Activated CD4-positive, alpha-beta T cell treated with anti-CD3 and anti-CD28 coated beads, Interleukin-2, Interleukin-6, amounts not matched to agents 100 ng/mL and 50 ng/mL, durations not matched to agents 16 hours and 8 hours (primary cell): ENCODE data around the gene DOCK3.
A peak's percentile ranks its signal among the peaks of the same experiment; 100 is the strongest.

Experiments used
- DNase-seq: peaks from one replicate; pipeline ENCODE4 v3.0.0-alpha.2; 2020

Gene DOCK3

GRCh38 chr3:51391566-51392354, 717.0 kb downstream of the DOCK3 start:
- peak; percentile 58 for DNase-seq

DNA sequence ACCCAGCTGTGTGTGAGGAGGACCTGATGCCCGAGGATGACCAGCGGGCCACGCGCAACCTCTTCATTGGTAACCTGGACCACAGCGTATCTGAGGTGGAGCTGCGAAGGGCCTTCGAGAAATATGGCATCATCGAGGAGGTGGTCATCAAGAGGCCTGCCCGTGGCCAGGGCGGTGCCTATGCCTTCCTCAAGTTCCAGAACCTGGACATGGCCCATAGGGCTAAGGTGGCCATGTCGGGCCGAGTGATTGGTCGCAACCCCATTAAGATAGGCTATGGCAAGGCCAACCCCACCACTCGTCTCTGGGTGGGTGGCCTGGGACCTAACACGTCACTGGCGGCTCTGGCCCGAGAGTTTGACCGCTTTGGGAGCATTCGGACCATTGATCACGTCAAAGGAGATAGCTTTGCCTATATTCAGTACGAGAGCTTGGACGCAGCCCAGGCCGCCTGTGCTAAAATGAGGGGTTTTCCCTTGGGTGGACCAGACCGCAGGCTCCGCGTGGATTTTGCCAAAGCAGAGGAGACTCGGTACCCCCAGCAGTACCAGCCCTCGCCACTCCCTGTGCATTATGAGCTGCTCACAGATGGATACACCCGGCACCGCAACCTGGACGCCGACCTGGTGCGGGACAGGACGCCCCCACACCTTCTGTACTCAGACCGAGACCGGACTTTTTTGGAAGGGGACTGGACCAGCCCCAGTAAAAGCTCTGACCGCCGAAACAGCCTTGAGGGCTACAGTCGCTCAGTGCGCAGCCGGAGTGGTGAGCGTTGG, 717.8 kb downstream of the DOCK3 start:
- DNase-seq: no peak

DNA sequence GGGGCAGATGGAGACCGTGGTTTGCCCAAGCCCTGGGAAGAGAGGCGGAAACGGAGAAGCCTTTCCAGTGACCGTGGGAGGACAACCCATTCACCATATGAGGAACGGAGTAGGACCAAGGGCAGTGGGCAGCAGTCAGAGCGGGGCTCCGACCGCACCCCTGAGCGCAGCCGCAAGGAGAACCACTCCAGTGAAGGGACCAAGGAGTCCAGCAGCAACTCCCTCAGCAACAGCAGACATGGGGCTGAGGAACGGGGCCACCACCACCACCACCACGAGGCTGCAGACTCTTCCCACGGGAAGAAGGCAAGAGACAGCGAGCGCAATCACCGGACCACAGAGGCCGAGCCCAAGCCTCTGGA, 718.4 kb downstream of the DOCK3 start:
- DNase-seq: no peak

DNA sequence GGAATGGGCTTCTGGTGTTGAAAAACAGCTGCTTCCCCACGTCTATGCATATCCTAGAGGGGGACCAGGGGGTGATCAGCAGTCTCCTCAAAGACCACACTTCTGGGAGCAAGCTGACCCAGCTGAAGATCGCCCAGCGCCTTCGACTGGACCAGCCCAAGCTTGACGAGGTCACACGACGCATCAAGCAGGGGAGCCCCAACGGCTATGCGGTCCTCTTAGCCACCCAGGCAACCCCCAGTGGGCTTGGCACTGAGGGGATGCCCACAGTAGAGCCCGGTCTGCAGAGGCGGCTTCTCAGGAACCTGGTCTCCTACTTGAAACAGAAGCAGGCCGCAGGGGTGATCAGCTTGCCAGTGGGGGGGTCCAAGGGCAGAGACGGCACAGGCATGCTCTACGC, 718.8 kb downstream of the DOCK3 start:
- DNase-seq: no peak

DNA sequence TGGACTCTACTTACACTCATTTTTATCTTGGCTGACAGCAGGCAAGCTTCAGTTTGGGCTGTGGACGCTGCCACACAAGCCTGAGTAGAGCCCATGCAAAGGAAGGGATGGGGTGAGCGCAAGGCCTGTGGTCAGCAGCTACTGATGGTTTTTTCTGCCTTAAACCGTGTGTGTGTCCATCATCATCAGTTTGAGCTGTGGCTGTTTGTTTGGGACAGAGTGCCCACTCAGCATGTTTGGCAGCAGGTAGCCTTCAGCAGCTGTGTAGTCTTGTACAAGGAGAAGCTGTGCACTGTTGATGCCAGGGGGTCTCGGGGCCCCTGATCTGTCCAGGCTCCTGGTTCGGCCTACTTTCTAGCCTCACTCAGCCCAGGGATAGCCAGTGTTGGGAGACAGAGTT, 719.8 kb downstream of the DOCK3 start:
- no peak for DNase-seq

GRCh38 chr3:51395493-51396213, 720.9 kb downstream of the DOCK3 start:
- no peak for DNase-seq

- no peak for DNase-seq
Observed at GRCh38 chr3:51396401-51396800, 721.7 kb downstream of the DOCK3 start.

GRCh38 chr3:51397392-51397791, 722.7 kb downstream of the DOCK3 start:
- no peak for DNase-seq

GRCh38 chr3:51398595-51399310, 724.0 kb downstream of the DOCK3 start:
- no peak for DNase-seq

- no peak for DNase-seq
Observed at GRCh38 chr3:51400166-51400565, 725.4 kb downstream of the DOCK3 start.

DNA sequence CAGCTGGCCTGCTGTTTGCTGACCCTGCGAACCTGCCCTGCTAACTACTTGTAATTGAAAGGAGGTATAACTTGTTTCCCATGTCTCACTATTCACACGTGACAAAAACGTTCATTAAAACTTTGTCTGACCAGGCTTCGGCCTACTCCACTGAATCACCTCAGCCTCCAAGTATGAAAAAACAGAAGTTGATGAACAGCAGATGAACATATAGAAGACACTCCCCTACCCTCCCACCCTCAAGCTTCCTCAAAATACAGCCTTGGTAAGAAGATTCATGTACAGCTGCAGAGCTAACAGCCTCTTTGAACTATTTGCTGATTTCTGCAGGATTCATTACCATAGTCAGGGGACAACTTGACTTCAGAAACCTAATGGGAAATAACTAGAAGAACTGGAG, 727.0 kb downstream of the DOCK3 start:
- DNase-seq: no peak

DNA sequence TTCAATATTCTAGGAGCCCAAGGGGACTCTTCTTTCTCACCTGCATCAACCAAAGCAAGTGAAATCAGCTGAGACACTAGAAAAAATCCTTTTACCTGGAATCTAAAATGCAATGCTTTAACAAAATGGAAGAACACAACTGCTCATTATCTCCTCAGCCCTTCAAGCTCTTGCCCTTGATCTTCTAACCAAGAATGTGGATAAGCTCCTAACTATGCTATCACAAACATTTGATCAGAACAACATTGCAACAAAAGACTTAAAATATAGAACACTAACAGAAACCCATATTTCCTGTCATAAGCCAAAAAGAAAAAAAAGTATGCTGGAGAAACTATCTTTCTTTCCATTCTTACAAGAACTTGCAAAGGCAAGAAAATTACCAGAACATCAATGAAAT, 728.9 kb downstream of the DOCK3 start:
- no peak for DNase-seq

- no peak for DNase-seq
Observed at GRCh38 chr3:51408021-51408420, 733.3 kb downstream of the DOCK3 start.

GRCh38 chr3:51408813-51409212, 734.1 kb downstream of the DOCK3 start:
- DNase-seq: no peak

DNA sequence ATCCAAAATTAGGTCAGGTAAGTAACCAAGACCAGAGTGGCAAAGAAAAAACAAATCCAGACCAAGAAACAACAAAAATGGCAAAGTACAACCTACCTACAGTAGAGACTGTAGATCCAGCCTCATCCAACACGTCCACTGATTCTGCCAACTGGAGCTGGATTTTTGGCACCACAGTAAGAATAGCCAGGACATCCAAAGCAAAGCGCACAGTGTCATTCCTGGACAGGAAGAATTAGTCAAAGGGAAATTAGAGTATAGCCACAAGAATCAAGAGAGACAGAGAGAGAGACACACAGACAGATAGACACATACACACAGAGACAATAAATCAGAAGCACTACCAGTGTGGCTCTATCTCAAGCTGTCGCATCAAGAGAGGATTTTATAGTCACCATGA, 747.5 kb downstream of the DOCK3 start:
- no peak for DNase-seq

DNA sequence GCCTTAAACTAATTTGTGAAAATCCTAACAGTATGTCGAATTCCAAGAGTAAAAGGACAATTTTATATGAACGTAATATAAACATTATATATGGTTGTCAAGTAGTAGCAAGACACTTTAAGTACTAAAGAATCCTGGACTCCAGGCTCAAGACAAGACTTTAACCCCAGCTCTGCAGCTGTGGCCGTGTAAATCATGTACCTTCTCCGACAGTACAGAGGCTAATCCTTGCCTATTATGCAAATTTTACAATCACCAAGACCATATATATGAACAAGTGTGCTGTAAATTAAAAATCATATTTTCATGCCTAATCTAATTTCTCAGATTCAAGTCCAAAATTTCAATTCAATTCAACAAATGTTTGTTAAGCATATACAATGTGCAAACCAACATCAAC, 752.2 kb downstream of the DOCK3 start:
- DNase-seq: no peak

DNA sequence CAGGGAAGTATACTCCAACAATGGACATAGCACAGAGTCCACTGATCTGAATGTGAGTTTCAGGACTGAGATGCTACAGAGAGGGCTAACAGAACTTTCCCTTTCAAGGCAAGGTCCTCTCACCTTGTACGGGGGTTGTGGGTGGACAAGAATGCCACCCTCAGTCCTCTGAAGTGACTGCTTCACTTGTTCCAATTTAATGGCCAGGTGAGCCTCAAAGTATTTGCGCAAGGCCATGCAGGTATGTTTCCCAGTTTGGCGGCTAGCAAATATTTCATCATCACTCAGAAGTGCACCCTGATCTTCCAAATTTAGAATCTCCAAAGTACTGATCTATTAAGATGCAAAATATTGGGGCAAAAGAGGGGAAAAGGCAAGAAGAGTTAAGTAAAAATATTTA, 754.4 kb downstream of the DOCK3 start:
- no peak for DNase-seq
